HG03354 (cell line): ENCODE data around the gene FBXO21.
A peak's percentile ranks its signal among the peaks of the same experiment; 100 is the strongest.

ENCODE experiments used
- ATAC-seq: cut with Tn5 transposase; IDR thresholded peaks from one replicate; pipeline ENCODE4 v1.9.1; 2021; ENCODE audit warnings: mild to moderate bottlenecking; ENCODE audit not compliant: unreplicated experiment, poor library complexity, severe bottlenecking

The FBXO21 gene

GRCh38 chr12:117142094-117142493 lies 48.2 kb downstream of the FBXO21 start:
- ATAC-seq: no peak

DNA sequence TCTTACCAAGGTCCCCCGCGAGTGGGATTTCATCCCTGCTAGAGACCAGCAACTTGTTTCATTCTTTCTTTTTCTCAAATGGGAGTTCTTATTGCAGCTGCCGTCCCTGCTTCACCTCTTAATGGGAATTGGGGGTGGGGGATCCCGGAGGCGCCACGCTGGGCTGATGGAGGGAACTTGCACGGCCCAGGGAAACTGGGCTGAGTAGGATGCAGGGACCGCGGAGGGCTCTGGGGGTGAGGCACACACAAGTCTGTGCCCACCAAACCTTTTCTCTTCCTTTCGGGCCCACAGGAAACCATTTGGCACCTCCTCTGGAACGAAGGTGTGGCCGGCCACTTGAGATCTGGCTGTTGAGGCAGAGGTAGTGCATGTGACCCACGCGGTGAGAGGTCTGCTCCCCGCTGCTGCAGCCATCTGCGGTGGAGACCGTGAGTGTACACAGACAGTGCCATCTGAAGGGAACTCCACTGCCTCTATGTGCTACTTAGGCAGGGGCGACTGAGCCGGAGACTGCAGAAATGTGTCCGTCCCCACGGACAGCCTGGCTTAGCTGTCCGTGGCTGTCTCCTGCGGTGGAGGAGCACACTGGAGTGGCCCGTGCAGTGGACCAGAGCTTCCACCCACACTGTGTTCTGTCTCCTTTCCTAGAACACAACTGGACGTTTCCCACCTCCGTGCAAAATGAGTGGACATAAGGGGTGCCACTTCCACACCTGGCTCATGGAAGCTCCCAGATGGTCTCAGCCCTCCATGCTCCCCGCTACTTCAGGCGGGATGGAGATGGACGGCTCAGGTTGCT lies 49.0 kb downstream of the FBXO21 start:
- no peak for ATAC-seq

GRCh38 chr12:117140397-117141096 lies 49.7 kb downstream of the FBXO21 start:
- ATAC-seq: no peak

- no peak for ATAC-seq
These were observed 51.1 kb downstream of the FBXO21 start for GRCh38 chr12:117139025-117139717.

GRCh38 chr12:117134721-117135120 lies 55.5 kb downstream of the FBXO21 start:
- ATAC-seq: no peak

- ATAC-seq: peak; percentile 44
These were observed 56.2 kb downstream of the FBXO21 start for GRCh38 chr12:117134059-117134458.

GRCh38 chr12:117130801-117131200 lies 59.5 kb downstream of the FBXO21 start:
- ATAC-seq: no peak

- no peak for ATAC-seq
These were observed 60.9 kb downstream of the FBXO21 start for GRCh38 chr12:117129391-117129790.

DNA sequence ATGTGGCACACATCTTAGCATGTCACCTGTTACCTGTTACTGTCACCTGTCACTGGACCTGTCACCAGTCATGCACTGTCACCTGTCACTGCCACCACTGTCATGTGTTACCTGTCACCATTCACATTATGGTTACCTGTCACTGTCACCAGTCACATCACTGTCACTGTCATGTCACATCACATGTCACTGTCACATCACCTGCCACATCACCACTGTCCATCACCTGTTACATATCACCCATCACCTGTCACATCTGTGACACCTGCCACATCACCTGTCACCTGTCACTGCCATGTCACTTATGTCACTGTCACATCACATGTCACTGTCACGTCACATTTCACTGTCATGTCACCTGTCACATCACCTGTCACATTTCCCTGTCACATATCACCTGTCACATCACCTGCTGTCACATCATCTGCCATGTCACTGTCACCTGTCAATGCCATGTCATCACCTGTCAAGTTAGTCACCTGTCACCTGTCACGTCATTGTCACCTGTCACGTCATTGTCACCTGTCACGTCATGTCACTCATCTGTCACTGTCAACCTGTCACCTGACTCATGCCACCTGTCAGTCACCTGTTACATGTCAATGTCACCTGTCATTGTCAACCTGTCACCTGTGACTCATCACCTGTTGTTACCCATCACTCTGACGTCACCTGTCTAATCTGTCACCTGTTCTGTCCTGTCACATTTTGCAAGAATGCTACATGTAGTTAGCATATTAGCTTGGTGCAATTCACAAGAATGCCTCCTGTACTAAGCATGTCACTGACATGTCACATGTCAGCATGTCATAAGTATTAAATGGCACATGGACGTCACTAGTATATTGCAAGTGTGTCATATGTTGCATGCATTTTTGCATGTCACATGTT lies 62.1 kb downstream of the FBXO21 start:
- no peak for ATAC-seq

GRCh38 chr12:117126335-117126734 lies 63.9 kb downstream of the FBXO21 start:
- ATAC-seq: no peak

- no peak for ATAC-seq
These were observed 64.5 kb downstream of the FBXO21 start for GRCh38 chr12:117125767-117126166.

DNA sequence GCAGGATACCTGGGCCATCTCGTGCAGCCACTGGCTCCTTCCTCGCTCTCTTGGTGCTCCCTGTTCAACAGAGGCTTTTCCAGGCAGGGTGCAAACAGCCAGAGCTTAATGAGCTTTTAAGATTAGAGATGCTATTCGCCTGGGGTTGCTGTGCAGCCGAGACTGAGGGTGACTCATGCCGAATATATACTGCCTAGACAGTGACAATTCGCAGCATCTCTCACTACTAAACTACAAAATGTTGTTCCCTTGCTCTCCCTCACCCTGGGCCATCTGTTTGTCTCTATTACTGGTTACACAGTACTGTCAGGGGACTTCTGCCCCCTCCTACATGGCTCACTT lies 65.0 kb downstream of the FBXO21 start:
- ATAC-seq: no peak

- ATAC-seq: no peak
These were observed 65.6 kb downstream of the FBXO21 start for GRCh38 chr12:117124421-117125271.

DNA sequence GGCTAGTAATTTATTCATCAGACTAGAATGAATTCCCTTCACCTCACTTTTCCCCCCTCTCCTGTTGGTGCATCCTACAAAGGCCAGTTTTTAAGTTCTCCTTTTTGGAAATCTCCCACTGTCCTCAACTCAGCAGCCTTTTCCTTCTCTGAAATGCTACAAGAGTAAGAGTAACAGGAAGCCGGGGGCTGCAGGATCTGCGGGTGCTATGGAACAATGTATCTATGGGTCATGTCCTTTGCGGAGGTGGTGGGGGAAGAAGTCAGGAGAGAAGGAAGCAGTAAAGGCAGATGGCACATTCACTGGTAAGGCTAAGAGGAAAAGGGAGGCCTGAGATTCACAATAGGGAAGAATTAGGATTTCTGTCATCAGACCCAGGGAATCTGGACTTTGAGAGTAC lies 68.8 kb downstream of the FBXO21 start:
- ATAC-seq: no peak

- ATAC-seq: no peak
These were observed 69.5 kb downstream of the FBXO21 start for GRCh38 chr12:117120787-117121186.

- ATAC-seq: no peak
These were observed 70.6 kb downstream of the FBXO21 start for GRCh38 chr12:117119592-117120198.

DNA sequence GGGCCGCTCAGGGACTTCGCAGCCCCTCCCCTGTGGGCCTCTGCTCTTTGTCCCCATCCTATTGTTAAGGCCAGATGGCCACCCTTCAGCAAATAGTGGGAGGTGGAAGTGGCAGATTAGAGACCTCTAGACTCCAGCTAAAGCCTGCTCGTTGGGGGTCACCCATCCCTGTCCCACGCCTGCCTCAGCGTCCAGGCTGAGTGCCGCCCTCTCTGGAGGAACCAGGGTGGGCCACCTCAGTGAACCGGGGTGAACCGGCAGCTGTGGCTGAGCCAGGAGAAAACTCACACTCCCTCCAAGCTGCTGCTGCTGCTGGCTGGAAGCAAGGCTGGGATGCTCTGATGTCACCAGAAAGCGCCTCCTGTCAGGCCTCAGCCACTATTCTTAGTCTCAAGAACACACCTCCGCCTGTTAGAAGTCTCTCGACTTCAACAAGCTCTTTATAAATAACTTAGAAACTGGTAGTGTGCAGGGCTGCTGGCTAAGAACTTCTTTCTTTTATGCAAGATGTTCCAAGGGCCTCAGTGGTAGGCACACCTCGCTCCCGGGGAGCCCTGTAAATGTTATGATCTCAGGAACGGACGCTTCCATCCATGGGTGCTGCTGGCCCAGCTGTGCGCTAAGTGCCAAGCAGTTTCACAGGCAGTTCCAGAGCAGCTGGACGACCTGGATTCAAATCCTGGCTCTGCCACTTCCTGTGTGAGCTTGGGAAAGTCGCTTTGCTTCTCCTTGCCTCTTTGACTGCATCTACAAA lies 71.3 kb downstream of the FBXO21 start:
- no peak for ATAC-seq

DNA sequence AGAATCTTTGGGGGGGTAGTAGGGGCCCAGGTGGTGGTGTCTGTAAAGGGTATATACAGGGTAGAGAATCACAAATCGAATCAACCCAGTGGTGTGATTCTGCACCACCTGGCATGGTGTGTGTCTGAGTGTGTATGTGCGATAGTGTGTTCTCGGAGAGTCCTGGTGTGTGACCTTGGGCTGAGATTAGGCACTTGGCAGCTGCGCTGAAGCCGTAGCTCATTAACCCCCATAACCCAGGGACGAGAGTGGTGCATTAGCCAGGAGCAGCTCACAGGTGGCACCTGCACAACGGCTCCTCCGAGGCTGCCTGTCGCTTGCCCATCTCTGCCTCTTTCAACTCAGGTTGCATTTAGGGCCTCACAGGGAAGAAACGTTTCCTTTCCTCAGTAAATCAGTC lies 75.5 kb downstream of the FBXO21 start:
- ATAC-seq: no peak
